Left lung (tissue), 10 donors: Measurements from ENCODE around the gene FAM169A. TPM values are rescaled to one million over a fixed set of nuclear protein-coding genes. Genes with fewer than 3 reads are reported as not detected.
A peak's percentile ranks its signal among the peaks of the same experiment; 100 is the strongest.

Experiments
- ATAC-seq: fragments of 200-7000 bp; cut with Tn5 transposase; one replicate; pipeline ENCODE4 v1.9.1; 2020; ENCODE audit warnings: moderate library complexity
- DNase-seq, 4 donors: peaks; one replicate each; pipeline ENCODE4 v3.0.0-alpha.2; 2013 to 2020
- H3K27ac ChIP-seq, 2 donors: fragments of 200-600 bp; sonication (generic) in 1 of 2; one replicate each; pipeline versions ENCODE4 v1.5.0 to v1.8.0; 2020 to 2021
- H3K27me3 ChIP-seq, 2 donors: fragments of 200-600 bp; sonication (generic) in 1 of 2; one replicate each; pipeline versions ENCODE4 v1.5.0 to v1.8.0; 2020 to 2021
- H3K36me3 ChIP-seq, 2 donors: fragments of 200-600 bp; sonication (generic) in 1 of 2; one replicate each; pipeline versions ENCODE4 v1.5.0 to v1.8.0; 2020 to 2021
- H3K4me1 ChIP-seq, 2 donors: fragments of 200-600 bp; one replicate each; pipeline ENCODE4 v1.8.0; 2021
- H3K4me3 ChIP-seq, 2 donors: fragments of 200-600 bp; sonication (generic) in 1 of 2; one replicate each; pipeline versions ENCODE4 v1.5.0 to v1.8.0; 2020 to 2021; ENCODE audit warnings: mild to moderate bottlenecking in 1 of 2
- H3K9me3 ChIP-seq, 2 donors: fragments of 200-600 bp; sonication (generic) in 1 of 2; one replicate each; pipeline versions ENCODE4 v1.5.0 to v1.8.0; 2020 to 2021
- intact Hi-C, 2 donors: fragments of 100-400 bp; cut with DNase I; formaldehyde crosslinking; loops; one replicate each; pipeline versions ENCODE4 v1.11.2 to v1.14.2; 2022
- polyA plus RNA-seq, 6 donors: library from polyadenylated mRNA; unstranded; fragments of 120-200 nt; gene quantifications; one replicate each; pipeline ENCODE4 v1.2.1, GENCODE V29; 2013; ENCODE audit not compliant: insufficient read length in 6 of 6
- total RNA-seq, 2 donors: library from RNA; stranded (reverse); fragmentation: NEBNext Ultra II Directional; extraction: Animal tissue kit (Norgen Biotek cat#: 25700); gene quantifications; one replicate each; pipeline ENCODE4 v1.2.1, GENCODE V29; 2021
- TF ChIP-seq, protein P1 (sequence below), 2 donors: fragments of 200-600 bp; sonication (generic) in 1 of 2; IDR thresholded peaks; one replicate each; pipeline versions ENCODE4 v1.5.0 to v1.8.0; 2021; ENCODE audit warnings: antibody characterized with exemption in 2 of 2
- donor health status: DM: no; HTN: yes; CAD: no.
- donor health status: DM: no; HTN: no; CAD: no.

The FAM169A gene
- total and polyA plus RNA-seq, 8 donors = 0.81 to 6.3 (median 5.5) TPM

- DNase-seq = no peak
- intact Hi-C loops = no loop called here
- no peak overlapping the region for H3K27ac ChIP-seq
- no peak overlapping the region for H3K4me3 ChIP-seq
- TF ChIP-seq, protein P1, sequence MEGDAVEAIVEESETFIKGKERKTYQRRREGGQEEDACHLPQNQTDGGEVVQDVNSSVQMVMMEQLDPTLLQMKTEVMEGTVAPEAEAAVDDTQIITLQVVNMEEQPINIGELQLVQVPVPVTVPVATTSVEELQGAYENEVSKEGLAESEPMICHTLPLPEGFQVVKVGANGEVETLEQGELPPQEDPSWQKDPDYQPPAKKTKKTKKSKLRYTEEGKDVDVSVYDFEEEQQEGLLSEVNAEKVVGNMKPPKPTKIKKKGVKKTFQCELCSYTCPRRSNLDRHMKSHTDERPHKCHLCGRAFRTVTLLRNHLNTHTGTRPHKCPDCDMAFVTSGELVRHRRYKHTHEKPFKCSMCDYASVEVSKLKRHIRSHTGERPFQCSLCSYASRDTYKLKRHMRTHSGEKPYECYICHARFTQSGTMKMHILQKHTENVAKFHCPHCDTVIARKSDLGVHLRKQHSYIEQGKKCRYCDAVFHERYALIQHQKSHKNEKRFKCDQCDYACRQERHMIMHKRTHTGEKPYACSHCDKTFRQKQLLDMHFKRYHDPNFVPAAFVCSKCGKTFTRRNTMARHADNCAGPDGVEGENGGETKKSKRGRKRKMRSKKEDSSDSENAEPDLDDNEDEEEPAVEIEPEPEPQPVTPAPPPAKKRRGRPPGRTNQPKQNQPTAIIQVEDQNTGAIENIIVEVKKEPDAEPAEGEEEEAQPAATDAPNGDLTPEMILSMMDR (IDR thresholded peaks at IDR 0.05) = no peak
- peaks cover 0 to 5% of the 10 kb centered on the region in 2 donors for H3K4me1 ChIP-seq
- no peaks in the 10 kb centered on the region for H3K36me3 ChIP-seq
- ATAC-seq = peak; percentile 45
- H3K27me3 ChIP-seq = no peaks in the 10 kb centered on the region
- peaks cover 0 to 6% of the 10 kb centered on the region in 2 donors for H3K9me3 ChIP-seq
Observed at GRCh38 chr5:74851684-74852353, 14.4 kb downstream of the FAM169A start.

DNA sequence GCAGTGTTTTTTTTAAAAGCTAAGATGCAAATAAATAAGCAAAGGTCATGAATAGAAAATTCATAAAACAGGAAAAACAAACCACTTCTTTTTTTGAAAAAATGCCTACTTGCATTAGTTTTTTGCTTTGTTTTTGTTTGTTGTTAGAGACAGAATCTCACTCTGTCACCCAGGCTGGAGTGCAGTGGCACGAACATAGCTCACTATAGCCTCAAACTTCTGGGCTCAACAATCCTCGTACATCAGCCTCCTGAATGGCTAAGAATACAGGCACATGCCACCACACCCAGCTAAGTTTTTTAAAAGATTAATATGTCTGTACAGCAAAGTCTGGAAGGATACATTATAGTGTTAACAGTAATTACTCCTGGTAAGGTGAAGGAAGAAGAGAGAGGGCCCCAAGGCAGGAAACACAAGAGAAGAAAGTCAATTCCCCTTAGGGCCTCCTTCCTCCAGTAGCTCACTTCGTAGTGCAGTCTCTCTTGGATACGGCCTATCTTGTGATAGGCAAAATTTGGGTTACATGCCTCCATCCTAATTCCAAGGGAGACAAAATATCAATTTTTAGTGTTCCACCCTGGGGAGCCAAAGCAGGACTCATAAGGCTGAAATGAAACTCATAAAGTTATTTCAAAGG is 15.3 kb downstream of the FAM169A start:
- TF ChIP-seq, protein P1 (IDR thresholded peaks at IDR 0.05) = no peak
- H3K9me3 ChIP-seq = peaks cover 0 to 4% of the 10 kb centered on the region in 2 donors
- H3K27ac ChIP-seq = no peak overlapping the region
- intact Hi-C loops = no loop called here
- H3K4me3 ChIP-seq = no peak overlapping the region
- H3K4me1 ChIP-seq = peaks cover 0 to 5% of the 10 kb centered on the region in 2 donors
- ATAC-seq (no peak), DNase-seq (no peak)
- H3K27me3 ChIP-seq = no peaks in the 10 kb centered on the region
- no peaks in the 10 kb centered on the region for H3K36me3 ChIP-seq

- no peaks in the 10 kb centered on the region for H3K9me3 ChIP-seq
- DNase-seq (no peak), ATAC-seq (no peak)
- H3K4me3 ChIP-seq = no peak overlapping the region
- intact Hi-C loops = no loop called here
- H3K4me1 ChIP-seq = peaks cover 0 to 5% of the 10 kb centered on the region in 2 donors
- TF ChIP-seq, protein P1 (IDR thresholded peaks at IDR 0.05) = no peak
- no peaks in the 10 kb centered on the region for H3K27me3 ChIP-seq
- no peaks in the 10 kb centered on the region for H3K36me3 ChIP-seq
- no peak overlapping the region for H3K27ac ChIP-seq
Observed at GRCh38 chr5:74850030-74850429, 16.2 kb downstream of the FAM169A start.

GRCh38 chr5:74848553-74849025 is 17.6 kb downstream of the FAM169A start:
- DNase-seq = no peak

GRCh38 chr5:74839229-74839628 is 27.0 kb downstream of the FAM169A start:
- TF ChIP-seq, protein P1 (IDR thresholded peaks at IDR 0.05) = no peak
- H3K27ac ChIP-seq = no peak overlapping the region
- H3K4me1 ChIP-seq = no peaks in the 10 kb centered on the region
- H3K4me3 ChIP-seq = no peak overlapping the region
- DNase-seq (no peak), ATAC-seq (no peak)
- H3K9me3 ChIP-seq = no peaks in the 10 kb centered on the region
- no peaks in the 10 kb centered on the region for H3K27me3 ChIP-seq
- H3K36me3 ChIP-seq = no peaks in the 10 kb centered on the region
- intact Hi-C loops = no loop called here

More at GRCh38 chr5:74848553-74849025, 17.6 kb downstream of the FAM169A start:
- Histone ChIP-seq H3K27me3 (no peaks in the 10 kb centered on the region), H3K4me1 (peaks cover 0 to 5% of the 10 kb centered on the region in 2 donors), H3K4me3 (no peak overlapping the region), H3K9me3 (no peaks in the 10 kb centered on the region), H3K36me3 (no peaks in the 10 kb centered on the region), H3K27ac (no peak overlapping the region)
- intact Hi-C loops = no loop called here
- ATAC-seq = no peak
- TF ChIP-seq, protein P1 (IDR thresholded peaks at IDR 0.05) = no peak
